GM19240 (cell line): Measurements from ENCODE around the gene BPIFB4.
"Not testable (repeated sequence)": the region's sequence is repeated elsewhere in the genome, so short reads cannot be mapped to it uniquely, and the experiment has no call there.

Experiments
- DNase-seq: peaks from one replicate; pipeline ENCODE4 v3.0.0; 2011; ENCODE audit warnings: low spot score; ENCODE audit not compliant: insufficient read length

Gene BPIFB4

DNA sequence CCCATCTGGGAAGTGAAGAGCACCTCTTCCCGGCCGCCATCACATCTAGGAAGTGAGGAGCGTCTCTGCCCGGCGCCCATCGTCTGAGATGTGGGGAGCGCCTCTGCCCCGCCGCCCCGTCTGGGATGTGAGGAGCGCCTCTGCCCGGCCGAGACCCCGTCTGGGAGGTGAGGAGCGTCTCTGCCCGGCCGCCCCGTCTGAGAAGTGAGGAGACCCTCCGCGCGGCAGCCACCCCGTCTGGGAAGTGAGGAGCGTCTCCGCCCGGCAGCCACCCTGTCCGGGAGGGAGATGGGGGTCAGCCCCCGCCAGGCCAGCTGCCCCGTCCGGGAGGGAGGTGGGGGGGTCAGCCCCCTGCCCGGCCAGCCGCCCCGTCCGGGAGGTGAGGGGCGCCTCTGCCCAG is 36.1 kb downstream of the BPIFB4 start:
- not testable (repeated sequence) for DNase-seq

DNA sequence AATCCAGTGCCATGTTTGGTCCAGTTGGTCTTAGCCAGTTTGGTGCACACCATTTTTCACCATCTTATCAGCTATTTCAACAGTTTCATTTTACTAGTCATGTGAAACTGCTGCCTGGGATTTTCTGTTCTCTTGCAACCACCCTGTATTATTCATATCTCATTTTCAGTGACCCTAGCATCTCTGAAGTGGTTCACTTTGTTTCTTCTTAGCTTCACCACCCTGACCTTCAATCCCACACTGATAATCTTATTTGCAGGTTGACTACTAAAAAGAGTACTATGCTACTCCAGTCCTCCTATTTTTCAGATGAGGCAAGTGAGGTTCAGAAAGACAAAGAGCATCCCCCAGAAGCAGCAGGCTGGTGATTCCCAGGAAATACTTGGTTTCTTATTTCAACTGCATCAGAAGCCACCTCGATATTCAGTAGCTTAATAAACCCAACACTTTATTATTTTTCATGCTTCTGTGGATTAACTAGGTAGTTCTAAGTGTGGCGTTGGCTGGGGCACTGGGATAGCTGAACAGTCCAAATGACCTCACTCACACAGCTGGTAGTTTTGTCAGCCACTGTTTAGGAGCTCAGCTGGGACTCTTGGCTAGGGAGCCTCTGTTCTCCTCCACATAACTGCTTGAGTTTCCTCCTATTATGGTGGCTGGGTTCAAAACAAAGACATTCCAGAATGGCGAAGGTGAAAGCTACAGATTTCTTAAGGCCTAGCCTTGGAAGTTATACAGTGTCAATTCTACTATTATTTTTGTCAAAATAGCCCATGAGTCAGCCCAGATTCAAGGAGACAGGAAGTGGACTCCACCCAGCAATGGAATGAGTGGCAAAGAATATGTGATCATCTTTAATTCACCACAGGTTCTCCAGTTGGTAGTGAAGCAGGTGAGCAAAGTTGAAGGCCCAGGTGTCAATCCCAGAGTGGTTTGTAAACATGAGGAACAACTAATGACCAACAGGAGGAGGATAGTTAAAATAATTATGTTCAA is 40.6 kb downstream of the BPIFB4 start:
- DNase-seq, result no peak

DNA sequence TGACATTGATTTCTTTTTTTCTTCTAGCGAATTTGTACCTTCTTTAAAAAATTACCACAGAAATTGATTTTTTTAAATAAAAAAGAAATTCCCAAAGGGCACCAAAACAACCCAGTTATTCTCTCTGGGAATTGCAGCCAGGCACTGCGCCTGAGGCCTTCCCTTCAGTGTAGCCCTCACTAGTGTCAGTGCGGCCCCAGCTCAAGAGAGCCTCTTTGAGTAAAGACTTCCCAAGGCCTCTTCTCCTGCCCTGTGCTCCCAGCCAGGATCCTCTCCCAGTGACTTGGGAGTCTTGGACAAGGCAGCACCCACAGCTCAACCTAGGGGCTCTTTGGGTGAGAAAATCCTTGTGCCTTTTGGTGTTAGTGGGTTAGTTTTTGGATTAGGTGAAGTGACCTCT is 41.5 kb downstream of the BPIFB4 start:
- DNase-seq, result no peak

DNA sequence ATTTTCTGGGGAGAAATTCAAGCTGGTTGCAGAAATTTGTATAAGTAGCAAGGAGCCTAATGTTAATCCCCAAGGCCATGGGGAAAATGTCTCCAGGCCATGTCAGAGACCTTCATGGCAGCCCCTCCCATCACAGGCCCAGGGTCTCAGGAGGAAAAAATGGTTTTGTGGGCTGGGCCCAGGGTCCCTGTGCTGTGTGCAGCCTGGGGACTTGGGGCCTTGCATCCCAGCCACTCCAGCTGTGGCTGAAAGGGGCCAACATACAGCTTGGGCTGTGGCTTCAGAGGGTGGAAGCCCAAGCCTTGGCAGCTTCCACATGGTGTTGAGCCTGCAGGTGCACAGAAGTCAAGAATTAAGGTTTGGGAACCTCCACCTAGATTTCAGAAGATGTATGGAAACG is 42.9 kb downstream of the BPIFB4 start:
- not testable (repeated sequence) for DNase-seq

DNA sequence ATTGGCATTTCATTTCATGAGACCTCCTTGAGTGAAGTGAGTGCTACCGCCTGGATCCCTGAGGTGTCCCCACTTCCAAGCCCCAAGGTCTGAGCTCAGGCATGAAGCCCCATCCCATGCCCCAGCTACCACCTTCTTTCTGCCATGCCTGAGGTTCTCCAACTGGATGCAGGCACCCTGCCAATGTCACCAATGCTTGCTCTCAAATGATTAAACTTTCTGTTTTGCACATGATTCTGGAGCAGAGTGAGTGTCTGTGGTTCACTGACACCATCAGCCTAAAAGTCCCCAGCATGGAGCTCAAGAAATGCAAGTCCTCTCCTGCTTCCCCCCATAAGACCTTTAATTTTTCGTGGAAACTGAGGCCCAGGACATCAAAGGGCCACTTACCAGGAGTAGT is 44.8 kb downstream of the BPIFB4 start:
- DNase-seq, result no peak

DNA sequence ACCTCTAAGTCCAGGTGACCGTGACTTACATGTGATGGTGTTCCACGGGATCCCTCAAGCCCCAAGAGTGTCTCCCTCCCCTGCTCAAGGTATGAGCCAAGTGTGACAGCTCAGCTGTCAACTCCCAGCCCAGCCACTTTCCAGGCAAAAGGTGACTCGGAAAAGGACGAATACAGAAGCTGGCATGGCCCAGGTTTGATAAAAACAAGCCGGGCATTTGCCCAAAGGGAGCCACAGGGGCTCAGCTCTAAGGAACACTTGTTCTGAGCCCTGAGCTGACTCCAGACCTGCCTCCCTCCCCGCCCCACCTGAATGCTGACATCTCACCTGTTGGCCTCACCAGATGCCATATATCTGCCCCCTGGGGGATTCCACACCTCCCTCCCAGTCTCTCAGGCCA is 45.6 kb downstream of the BPIFB4 start:
- no peak for DNase-seq

DNA sequence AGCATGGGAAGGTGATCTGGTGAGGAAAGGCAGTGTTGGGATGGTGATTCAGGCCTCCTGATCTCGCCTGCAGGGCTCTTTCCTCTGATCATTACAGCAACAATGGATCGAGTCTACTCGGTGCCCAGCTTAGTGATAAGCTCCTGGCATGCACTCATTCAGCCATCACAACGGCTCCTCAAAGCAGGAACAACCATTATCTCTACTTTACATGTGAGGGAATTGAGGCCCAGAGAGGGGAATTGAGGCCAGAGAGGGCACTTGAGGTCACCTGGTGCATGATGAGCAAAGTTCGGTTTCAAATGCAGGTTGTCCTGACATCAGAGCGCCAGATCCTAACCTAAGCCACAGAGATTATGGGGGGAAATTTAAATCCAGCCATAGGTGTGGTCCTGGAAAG is 46.5 kb downstream of the BPIFB4 start:
- no peak for DNase-seq

DNA sequence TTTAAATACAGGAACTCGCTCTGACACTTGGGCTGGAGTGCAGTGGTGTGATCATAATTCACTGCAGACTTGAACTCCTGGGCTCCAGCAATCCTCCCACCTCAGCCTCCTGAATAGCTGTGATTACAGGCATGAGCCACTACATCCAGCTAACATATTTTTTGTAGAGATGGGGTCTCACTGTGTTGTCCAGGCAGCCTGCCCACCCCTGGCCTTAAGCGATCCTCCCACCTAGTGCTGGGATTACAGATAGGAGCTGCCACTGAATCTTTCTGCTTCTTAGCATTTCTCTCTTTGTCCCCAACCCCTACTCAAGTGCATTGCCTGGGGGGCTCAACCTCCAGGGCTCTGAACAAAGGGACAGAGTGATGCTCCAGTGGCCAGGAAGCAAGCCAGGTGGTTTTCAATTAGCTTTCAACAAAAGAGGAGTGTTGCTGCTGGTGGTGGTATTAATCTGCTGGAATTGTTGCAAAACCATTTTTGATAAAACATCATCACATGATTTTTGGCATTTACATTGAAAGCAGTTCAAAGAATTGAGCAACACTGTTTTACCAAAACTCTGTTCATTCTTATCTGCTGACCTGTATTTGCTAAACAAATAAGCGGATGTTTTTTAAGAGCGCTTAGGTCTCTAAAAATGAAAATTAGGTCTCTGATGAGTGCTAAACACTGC is 48.1 kb downstream of the BPIFB4 start:
- no peak for DNase-seq

DNA sequence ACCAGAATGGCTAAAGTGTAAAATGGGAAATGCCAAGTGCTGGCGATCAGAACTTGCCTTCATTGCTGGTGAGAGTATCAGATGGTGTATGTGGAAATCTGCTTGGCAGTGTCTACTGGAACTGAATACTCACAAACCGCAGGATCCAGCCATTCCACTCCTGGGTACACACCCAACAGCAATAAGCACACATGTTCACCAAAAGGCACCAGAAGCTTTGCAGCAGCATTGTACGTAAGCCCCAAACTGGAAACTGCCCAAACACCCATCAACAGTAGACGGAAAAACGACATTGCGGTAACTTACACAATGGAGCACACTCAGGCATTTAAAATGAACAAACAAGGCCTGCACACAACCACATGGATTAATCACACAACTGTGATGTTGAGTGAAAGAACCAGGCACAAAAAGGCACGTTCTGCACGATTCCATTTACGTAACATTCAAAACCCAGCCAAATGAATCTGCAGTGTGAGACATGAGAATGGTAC is 51.2 kb downstream of the BPIFB4 start:
- no peak for DNase-seq

DNA sequence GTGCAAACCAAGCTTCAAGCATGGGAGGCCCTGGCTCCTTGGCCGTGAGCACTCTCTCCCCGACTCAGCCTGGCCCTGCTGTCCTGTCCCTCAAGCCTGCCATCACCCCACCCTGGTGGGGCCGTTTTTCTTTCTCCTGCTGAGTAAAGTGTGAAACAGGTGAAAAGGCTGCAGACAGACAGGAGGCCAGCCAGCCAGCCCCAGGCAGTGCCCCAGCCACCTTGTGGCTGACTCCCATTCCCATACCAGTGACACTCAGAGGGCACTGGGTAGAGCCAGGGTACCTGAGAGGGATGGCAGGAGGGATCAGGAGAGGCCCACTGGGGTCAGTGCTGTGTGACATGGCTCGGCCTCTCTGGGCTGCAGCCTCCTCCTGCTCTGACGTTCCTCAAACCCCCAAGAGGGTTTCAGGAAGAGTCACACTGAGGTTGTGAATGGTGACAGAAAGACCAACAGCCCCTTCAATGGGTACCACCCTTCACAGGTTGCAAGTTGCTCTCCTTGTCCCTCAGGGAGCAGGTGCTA is 52.6 kb downstream of the BPIFB4 start:
- no peak for DNase-seq

DNA sequence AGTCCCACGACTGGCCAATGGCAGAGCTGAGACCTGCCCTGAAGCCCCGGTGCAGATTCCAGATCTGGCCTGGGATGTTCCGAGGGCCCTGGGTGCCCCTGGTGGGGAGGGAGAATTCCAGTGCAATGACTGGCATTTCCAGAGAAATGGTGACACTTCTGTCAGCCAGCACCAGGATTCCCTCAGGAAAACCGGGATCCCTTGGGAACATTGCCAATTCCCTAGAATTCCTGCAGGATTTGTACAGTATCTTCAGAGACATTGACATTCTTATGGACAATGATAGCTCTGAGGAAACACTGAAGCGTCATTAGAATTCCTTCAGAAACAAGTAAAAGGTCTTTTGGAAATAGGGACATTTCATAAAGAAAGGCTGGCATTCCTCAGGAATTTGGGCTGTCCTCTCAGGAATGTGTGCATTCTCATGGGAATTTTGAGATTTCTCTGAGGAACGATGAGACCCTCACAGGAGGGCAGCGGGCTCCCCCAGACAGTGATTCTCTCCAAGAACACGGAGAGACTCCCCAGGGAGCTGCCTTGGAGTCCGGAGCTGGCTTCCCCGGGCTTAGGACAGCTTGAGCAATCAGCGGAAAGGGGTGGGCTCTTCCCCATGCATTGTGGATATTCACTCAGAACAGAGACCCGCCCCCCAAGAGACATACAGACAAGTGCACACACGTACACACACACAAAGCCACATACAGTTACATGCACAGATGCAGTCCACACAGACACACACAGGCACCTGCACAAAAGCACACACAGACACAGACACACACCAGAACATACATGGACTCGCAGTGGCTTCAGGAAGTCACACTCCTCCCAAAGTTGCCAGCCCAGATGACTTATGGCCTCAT is 53.3 kb downstream of the BPIFB4 start:
- DNase-seq, result no peak

DNA sequence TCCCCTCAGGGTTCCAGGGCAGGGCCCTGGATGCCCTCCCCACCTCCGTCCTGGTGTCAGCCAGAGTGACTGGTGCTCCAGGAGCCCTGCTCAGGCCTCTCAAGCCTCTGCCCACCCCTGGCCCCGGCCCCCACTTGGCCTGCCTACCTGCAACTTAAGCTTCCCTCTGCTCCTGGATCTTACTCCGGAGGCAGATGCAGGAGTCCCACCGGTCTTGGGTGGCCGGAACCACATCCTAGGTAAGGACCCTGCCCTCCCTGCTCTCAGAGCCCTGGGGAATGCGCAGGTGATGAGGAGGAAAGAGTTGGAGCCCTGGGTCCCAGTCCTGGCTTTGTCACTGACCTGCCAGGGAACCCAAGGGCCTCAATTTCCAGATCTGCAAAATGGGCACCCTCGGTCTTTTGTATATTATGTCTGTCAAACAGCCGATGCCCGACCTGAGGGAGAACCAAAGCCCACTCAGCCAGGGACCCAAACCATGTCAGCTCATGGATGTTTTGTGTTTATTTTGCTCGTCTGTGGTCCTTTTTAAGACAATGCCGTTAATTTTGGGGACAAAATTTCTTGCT is 54.0 kb downstream of the BPIFB4 start:
- DNase-seq, result no peak

DNA sequence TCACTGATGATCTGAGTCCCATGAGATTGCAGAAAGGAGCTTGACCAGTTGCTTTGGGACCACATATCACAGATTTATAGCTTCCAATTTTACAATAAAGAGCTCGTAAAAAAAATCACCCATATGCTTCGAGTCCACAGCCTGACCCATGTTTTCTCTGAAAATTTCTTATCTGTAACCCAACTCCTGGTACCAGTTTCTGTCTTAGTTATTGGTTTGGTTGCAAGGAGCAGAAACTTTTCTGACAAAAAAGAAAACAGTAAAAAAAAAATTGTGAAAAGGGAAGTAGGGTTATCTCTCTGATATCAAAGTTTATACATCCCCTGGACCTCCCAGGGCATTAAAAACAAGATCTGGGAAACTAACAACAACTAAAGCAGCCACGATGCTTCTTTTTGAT is 57.8 kb downstream of the BPIFB4 start:
- DNase-seq, result no peak

DNA sequence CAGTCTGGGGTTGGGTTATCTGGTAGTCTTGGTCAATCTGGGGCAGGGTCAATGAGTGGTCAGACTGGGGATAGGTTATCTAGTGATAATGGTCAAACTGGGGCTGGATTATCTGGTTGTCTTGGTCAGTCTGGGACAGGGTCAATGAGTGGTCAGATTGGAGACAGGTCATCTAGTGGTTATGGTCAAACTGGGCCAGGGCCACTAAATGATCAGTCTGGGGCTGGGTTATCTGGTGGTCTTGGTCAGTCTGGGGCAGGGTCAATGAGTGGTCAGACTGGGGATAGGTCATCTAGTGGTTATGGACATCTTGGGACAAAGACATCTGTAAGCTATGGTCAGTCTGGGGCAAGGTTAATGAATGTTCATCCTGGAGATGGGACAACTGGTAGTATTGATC is 60.0 kb downstream of the BPIFB4 start:
- no peak for DNase-seq

DNA sequence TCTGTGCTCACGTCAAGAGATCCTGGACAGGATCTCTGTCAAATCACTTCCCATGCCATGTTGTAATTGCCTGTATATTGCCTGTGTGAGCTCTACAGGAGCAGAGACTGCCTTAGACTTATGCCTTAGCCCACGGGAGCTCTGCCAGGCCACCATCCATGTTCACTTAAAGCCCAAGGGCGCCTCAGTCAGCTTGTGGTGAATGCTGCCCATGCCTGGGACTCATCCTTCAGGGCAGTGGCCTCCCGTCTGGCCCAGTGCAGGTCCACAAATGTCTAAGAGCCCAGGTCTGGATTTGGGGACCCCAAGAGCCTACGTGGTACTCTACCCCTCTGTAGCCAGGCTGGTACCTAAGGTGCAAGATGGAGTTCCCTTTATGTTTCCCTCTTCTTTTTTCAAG is 66.1 kb downstream of the BPIFB4 start:
- DNase-seq, result no peak

DNA sequence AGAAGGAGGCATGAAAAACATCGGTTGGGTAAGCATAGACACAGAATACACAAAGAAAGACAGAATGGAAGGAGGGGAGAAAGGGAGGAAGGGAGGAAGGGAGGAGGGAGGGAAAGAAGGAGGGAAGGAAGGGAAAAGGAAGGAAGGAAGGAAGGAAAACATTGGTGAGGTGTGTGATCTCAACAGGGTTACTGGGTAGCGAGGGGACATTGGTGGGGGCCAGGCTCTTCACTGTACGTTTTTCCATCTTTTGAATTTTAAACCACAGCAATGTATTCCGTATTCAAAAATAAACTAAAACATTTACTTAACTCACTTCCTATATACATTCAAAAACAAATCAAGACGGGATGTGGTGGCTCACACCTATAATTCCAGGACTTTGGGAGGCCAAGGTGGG is 67.9 kb downstream of the BPIFB4 start:
- no peak for DNase-seq

DNA sequence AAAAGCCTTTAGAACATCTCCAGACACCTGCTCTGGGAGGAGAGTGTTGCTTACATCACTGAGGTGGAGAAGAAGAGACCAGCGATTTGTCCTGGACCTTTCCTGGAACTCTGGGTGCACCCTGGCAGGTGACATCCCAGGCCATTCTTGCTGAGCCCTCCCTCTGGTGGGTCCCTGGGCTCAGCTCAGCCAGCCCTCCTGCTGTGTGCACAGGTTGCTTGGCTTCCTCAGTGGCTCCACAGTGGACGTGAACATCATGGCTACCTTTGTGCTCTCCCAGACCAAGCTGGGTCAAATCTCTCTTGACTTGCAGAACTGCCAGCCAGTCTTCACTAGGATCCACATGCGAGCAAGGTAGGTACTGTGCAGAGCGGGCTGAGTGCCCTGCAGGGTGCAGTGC is 68.6 kb downstream of the BPIFB4 start:
- no peak for DNase-seq

DNA sequence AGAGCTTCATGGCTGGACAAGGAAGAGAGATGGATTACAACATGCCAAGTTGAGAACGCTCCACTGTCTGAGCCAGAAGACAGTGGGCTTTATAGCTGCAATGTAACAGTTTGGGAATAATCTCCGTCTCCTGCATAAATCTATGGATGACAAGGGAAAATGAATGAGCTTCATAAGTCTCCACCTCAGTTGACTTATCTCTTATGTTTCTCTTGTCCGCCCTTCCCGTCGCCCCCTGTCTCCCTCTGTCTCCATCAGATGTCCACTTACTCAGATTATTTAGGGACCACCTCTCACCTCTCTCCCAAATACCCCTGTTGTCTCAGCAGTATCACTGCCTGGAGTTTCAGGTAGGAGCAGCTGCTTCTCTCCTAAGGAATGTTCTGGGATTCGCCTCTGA is 74.8 kb downstream of the BPIFB4 start:
- no peak for DNase-seq

DNA sequence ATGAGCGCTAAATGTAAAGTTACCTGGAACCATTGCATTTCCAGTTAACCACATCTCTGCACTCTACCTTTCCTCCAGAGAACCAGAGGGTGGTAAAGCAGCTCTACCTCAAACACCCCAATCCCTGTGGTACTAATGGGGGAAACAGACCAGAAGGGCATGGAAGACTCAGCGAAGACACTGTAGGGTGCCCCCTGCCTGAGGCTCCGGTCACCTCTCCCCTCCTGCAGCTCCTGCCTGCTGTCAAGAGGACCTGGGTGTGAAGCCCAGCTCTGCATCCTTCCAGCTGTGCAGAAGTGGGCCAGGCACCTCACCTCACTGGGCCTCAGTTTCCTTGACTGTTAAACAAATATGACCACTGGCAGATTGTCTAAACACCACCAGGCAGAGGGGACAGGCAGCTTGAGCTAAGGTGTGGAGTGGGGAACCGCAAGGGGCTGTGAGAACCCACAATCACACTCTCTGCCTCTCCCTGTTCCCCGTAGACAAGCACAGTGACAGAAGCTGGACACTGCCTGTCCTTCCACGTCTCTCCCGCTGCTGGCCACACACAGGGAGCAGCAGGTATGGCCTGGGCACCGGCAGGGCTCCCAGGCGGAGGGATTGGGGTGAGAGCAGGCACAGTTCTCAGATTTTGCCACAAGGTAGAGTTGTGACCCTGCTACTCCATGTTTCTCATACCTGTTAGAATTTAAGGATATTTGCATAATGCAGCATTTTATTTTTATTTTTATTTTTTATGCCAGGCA is 79.4 kb downstream of the BPIFB4 start:
- no peak for DNase-seq

DNA sequence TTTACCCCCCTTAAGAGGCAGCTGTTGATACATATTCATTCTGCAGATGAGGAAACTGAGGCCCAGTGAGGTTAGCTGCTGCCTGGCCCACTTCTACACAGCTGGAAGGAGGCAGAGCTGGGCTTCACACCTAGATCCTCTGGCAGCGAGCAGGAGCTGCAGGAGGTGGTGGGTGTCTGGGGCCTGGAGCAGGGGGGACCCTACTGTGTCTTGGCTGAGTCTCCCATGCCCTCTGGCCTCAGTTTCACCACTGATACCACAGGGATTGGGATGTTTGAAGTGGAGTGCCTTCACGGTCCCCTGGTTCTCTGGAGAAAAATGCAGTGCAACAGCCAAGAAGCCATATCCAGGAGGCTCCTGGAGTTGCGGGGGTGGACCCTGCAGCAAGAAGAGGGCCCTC is 80.3 kb downstream of the BPIFB4 start:
- DNase-seq, result no peak
